GM03348 (cell line): Measurements from ENCODE around the gene NCOA7.
"Not testable (repeated sequence)": the region's sequence is repeated elsewhere in the genome, so short reads cannot be mapped to it uniquely, and the experiment has no call there.

ENCODE experiments used
- DNase-seq: peaks from one replicate; pipeline ENCODE4 v3.0.0; 2012; ENCODE audit warnings: low spot score

The NCOA7 gene

DNA sequence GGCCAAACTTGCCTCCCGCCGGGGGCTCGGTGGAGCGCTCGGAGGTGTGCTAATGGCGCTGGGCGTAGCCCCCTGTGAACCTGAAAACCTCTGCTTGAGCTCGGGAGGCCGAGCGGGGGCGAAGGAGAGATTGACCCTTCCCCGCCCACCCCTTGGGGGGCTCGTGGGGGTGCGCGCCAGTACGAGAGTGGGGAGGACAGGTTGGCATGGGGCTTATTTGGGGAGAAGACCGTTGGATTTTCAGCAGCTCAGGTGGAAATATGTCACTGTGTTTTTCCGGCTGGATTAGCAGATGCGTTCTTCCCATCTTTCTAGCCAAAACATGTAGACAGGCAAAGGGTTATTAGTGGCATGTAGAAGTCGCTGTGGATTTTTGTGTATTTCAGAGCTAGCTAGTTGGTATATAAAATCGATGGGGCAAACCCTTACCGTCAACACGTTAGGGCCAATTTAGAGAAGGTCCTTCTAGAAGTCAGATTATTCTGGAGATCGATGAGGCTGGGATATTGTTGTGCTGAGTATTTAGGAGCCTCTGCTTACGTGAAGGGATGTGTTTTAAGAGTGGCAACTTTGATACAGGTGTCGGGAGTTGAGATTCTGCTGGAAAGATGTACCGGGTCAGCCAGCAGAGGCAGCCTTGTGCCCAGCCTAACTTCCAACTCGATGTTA, 525 bp downstream of the NCOA7 start:
- DNase-seq, result peak; percentile 49

DNA sequence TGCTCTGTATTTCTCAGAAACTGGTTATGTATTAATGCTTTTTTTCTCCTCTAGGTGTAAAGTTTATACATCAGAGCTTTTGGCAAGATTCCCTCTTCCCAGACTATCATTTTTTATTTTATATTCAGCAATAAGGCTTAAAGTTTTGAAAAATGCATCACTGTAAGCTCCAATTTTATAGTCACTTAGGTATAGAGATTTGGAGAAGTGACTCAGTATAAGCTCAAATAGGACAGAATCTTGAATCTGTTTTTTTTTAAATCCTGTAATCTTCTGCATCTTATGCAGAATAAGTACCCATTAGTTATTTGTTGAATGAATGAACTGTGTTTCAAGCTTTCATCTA, 1.0 kb downstream of the NCOA7 start:
- no peak for DNase-seq

DNA sequence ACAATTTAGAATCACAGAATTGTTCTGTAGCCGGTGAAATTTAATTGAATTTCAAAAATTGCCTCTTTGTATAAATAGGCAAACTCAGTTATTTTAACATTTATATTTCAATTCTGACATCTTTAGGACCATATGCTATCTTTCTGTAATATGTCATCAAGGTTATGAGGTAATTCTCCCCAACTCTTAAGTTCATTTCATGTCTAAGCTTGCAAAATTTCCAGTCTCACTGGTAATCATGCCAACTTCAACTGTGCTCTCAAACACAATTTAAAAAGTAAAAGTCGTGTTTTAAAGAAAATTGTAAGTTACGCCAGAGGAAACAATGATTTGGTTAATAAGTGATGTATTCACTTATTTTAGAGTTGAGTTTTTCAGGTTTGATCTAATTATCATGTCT, 1.4 kb downstream of the NCOA7 start:
- no peak for DNase-seq

DNA sequence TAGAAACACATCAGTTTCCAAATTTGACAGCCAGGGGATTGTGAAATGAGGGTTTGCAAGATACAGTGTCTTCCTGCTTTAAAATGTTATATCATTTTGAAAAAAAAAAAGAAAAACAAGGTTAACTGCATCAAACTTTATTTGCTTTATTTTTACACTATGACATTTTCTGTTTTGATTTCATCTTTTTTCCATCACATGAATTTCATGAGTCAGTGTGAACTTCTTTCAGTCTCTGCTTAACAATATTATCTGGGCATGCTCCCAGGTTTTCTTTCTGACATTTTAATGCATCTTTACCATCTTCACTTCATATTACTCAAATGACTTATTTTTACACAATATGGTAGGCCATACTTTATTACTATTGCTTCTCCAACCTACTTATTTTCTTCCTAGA, 1.9 kb downstream of the NCOA7 start:
- peak; percentile 19 for DNase-seq

DNA sequence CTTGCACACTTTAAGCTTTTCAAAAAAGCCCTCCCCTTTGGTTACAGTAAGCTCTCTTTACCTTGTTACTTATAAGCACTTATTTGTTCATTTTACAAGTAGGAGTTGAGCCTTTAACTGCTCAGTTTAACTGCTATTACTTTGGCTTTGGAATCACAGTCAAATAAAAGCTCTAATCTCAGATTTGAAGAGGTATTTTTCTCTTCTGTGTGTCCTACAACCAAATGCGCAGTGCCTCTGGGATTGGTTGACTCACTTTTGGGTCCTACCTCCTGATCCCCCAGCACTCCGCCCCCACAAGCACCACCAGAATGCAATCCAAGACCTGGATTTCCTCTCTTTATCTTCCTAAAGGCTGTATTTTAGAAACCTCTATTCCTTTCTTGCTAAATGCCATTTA, 2.5 kb downstream of the NCOA7 start:
- no peak for DNase-seq

DNA sequence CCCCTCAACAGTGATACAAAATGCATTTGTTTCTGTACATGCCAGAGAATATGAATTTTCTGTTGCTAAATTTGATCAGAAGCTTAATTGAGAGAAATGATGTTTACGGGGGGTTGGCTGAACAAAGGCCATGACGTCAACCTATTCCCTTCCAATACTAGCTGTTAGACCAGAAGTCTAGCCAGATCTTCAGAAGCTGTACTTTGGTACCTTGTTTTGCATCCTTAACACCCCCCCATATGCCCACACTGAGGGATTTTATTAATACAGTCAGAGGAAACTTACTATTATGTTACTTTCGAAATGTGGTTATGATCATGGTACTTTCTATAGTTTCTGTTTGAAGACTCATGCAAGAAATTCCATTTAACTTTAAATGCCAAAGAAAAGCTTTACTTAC, 3.1 kb downstream of the NCOA7 start:
- no peak for DNase-seq

DNA sequence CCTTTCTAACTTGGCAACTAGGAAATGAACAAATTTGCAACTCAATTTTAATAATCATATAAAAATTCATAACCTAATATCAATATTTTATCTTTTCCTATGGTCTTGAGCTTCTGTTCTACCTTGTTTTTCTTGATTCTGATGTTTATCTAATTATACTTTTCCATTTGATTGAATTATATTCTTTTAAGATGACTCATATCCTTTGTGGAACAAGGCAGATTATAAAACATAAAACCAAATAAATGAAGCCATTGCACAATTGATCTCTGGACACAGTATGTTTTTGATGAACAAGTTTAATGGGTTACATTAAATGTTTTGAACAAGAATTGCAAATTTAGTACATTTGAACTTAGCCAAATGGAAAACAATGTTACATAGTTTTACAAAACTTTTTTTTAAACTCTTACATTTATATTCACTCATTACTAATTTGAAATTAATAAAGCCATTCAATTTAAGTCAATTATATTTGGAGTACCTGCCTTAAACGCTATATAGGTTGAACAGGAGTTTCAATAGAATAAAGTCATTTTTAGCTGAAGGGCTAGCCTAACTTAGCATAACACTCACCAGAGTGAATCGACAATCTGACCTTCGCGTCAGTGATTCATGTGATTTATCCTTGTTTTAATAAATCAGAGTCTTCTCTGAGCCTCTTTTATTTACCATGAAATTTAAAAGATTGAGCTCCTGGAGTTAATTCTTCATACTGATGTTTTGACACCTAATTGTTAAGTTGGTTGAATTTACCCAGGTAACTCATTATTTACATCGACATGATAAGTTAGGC, 3.8 kb downstream of the NCOA7 start:
- DNase-seq, result no peak

DNA sequence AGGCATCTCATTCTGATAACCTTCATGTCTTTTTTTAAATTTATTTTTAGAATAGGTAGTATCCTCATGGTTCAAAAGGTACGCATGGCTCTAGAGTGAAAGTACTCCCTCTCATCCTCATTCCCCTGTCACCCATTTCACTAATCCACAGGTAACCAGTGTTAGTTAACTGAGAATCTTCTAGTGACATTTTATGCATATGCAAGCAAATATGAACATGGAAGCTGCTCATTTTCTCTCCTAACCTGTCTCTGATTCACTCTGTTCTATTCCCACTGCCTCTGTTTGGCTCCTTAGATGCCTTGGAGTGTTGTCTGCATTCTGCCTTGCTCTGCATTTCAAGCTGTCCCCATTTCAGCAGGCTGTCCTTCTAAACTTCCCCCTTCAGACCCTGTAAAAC, 4.5 kb downstream of the NCOA7 start:
- DNase-seq, result no peak

DNA sequence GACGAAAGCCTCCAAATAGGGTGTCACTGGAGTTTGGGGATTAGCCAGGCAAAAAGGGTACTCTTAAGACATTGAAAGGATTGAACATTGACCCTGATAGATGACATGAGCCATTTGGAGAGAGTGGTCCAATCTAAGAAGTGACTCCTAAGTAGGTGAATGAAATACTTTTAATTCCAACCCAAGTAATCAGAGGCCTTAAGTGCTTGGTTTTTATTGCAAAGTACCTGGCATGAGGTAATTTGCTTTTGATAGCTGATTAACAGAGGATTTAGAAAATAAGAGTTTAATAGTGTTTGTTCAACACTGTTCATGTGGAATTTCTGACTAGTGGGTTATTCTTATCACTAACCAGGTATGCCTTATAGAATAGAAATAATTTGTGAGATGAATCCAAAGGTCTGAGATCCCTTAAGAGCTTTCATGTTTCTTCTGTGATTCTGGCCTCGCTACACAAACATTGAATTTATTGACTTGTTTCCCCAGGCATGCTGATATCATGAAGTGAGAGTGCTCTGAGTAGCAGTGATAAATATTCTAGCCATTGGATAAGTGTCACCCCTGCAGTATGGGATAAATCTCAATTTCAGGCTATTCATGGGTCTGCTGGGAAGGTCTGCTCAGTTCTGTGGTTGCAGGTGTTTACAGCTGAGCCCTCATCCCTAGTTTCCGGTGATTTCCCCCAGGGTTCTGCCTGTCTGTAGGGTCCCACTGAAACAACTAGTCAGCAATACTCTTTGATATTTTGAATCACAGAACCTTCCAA, 6.5 kb downstream of the NCOA7 start:
- no peak for DNase-seq

DNA sequence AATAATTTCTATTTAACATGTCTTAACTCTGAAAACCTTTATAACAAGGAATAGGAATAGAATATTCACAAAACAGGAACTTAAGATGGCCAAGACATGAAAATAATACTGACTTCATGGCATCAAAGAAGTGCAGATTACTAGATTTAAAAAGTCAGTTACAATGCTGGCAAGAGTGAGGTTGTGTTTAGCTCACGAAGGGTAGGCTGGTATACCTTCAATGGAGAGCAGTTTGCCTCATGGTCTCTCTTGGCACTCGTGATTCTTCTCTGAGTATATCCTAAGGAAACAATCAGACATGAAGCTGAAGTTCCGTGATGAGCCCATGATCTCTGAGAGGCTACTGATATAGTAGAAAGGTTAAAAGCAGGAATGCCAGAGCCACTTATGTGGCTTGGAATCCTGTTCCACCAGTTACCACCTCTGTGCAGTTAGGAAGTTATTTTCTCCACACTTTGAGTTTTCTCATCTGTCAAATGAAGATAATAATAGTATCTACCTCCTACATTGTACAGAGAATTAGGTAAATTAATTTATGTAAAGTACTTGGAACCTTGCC, 7.2 kb downstream of the NCOA7 start:
- DNase-seq, result no peak

DNA sequence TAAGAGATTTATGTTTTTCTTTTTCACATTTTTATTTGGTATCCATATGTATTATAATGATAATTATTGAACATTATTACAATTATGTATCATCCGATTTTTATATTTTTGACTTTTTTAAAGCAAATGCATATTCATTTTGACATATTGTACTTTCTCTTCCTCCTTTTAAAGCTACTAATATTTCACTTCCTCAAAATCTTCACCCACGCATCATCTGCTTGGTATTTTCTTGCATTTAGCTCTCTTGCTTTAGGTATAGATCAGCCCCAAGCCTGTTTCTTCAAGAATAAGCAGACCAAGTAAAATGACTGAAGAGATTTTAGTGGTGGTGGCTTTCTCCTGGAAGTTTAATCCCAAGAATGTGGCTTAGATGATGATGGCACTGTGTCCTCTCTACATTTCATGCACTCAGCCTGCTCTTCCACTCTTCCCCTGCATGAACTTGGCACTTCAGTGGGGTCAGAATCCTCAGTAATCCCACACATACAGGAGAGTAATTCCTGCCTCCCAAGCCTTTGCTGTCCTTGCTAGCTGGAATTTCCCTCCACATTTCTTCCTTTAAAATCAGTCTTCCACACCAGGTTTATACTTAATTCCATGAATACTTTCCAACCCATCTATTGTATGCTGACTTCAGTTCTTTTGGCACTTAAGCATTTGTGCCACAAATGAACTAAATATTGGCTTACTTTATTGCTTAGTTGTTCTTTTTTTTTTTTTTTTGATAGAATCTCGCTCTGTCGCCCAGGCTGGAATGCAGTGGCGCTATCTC, 8.2 kb downstream of the NCOA7 start:
- peak; percentile 13 for DNase-seq

DNA sequence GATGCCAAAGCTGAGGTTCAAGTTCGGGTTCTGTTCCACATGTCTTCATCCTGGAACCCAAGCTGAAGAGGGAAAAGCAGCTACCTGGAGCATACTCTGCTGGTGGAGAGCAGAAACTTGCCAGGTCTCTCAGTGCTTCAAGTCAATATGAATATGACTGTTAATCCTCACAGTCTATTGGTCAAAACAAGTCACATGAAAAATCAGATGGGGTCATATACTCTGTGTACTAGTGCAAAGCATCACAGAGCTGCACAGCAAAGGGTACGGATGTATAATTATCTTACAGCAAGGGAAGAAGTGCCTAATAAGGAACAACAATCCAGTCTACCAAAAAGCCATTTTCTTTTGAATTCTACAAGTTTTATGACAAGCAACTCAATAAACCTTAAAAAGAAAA, 11.6 kb downstream of the NCOA7 start:
- no peak for DNase-seq

DNA sequence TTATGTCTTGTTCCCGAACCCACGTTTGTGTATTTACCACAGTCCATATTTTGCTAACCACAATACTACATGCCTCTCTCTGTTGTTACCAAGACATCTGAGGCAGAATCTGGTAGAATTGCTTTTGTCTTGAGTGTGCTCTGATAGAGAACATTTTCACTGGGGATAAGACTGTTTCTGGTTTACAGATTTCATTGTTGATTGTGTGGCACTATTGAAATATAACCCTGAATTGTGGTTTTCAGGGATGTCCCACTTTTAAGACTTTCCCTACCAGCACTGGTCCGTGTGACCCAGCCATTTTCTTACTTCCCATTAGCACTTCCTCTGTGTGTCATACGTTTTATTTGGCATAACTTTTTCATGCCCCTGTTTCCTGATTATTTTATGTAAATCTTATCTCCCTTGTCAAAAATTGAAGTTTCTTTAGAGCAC, 12.2 kb downstream of the NCOA7 start:
- DNase-seq, result no peak

DNA sequence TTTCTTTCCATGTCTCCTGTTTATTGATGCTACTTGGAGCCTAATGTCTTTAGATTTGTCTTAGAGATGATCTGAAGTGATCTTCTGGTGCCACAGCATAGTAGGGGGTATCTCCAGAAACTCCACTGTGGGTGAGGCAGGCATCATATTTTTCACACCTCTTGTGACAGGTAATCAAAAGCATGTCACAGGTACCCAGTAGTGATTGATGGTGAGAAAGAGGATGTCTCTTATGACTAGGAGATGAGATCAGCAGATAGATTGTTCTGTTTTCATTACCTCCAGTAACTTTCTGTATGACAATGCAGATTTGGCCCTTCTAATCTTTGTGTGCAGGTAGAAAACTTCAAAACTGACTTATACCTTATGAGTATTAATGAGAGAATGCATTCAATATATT, 13.5 kb downstream of the NCOA7 start:
- DNase-seq, result no peak

DNA sequence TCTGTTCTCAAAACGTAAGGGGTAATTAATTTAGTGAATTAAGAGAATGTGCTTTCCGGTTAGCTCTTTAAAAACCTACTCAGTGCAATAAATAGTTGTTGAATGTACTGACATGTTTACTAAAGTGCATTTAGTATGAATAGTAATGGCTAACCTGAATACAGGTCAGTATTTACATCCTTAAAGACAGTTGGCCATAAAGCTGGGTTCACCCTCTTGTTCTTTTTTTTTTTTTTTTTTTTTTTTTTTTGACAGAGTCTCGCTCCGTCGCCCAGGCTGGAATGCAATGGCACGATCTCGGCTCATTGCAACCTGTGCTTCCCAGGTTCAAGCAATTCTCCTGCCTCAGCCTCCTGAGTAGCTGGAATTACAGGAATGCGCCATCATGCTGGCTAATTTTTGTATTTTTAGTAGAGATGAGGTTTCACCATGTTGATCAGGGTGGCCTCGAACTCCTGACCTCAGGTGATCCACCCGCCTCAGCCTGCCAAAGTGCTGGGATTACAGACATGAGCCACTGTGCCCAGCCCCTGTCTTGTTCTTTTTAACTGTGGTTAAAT, 14.2 kb downstream of the NCOA7 start:
- not testable (repeated sequence) for DNase-seq

DNA sequence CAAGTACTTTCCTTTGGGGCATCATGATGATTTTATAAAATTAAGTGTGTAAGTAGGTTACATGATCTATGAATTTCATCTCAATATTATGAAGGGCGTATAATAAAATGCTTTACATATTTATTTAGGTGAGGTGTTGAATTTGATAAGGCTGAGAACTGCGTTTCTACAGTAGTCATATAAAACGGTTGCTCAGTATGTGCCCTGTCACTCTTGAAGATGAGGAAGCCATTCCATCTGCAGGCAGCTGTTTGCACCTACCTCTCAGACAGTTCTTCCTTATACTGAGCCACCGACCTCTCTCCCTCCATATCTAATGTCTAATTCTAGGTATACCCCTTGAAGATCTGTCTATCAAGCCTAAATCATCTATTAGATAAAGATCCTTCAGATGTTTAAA, 16.1 kb downstream of the NCOA7 start:
- DNase-seq, result no peak

DNA sequence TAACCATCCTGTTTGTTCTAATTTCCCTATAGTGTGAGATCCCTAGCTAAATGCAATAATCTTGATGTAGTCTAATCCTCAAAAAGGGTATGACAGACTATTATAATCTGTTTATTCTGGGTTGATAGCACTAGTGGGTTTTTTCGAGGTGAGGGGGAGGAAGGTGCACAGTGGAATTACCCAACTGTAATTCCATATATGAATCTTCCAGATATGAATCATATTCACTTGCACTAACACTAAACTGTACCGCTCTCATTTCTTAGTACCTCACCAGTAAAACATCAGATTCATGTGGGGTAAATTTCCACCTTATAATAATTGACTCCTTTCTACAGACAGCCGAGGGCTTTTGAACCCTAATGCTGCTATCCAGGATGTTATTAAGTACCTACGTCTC, 16.5 kb downstream of the NCOA7 start:
- no peak for DNase-seq

DNA sequence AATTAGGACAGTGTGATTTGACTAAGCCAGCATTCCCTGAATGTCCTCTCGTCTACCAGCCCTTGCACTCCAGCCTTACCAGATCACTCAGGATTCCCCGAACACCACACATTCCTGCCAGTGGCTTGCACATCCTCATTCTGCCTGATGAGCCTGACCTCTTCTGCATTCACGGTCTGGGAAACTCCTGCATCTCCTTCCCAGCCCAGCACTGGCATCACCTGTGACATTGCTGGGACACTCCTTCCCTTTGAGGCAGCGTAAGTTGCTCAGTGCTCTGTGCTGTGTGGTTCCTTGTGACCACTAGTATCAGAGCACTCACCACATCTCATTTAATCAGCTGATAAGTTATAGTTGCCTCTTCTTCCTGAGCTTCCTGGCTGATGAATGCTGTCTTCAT, 17.3 kb downstream of the NCOA7 start:
- DNase-seq, result no peak

DNA sequence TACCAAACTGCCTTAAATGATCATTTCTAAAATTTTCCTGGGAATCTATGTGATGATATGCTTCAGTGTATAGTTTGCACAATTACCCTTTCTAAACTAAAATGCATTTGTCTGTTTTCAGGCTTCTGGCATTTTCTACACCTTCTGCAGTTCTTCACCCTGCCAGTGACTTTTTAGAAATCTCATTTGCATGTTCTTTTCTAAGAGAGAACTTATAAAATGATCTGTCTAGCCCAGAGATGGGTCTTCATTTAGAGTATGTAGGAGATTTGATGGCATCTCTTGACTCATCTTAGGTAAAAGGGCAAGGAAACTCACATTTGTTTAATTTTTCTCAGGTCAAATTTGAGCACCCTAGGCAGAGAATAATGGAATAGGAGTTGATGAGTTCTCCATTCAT, 17.8 kb downstream of the NCOA7 start:
- DNase-seq, result no peak

DNA sequence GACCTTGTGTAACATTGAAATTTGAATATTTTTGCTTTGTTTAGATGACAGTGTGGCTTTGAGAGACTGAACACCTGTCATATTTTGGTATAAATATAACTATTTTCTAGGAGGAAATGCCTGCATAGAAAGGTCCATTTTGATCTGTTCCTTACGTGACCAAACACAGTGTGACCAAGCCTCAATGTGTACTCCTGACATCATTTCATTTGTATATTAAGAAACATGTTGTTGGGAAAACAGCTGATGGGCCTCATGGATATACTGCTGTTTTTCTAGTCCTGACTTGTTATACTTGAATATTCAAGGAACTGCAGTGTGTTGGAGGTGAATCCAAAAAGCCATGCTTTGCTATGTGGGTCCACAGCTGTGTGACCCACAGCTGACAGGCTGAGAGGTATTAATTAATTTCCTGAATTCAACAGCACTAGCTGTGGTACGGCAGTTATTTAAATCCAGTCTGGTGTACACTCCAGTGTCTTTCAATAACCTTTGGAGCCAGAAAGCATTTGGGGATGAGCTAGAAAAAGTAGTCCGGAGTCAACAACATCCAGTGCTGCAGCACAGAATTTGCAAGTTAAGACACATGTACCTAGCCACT, 18.9 kb downstream of the NCOA7 start:
- no peak for DNase-seq

DNA sequence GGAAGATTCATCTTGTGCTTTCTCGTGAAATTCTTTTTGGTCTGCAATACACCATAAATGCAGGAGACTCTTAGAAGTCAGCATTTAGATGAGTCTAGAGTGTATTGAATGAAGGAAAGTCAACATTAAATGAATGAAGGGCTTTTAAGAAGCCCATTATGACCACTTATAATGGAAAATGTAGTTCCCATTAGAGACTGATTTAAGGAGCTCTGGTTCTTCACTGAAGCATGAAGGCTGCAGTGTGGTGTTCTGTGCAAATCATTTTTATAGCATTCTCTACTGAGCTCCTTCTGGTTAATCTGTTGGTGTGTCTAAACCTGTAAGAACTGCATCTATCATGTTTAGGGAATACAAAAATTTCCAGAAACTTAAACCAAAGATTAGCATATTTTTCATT, 19.7 kb downstream of the NCOA7 start:
- DNase-seq, result no peak
